IMR-90 (cell line): ENCODE data around the gene APOB.

Experiments
- CEBPB ChIP-seq: IDR thresholded peaks from 2 replicates; pipeline ENCODE4 v1.6.1; 2012; ENCODE audit warnings: low read depth, low read length, improper control_type of control experiment
- MXI1 ChIP-seq: IDR thresholded peaks from 2 replicates; pipeline ENCODE4 v1.6.1; 2012; ENCODE audit warnings: low read depth, mild to moderate bottlenecking, low read length, moderate library complexity, borderline replicate concordance
- POLR2A ChIP-seq: IDR thresholded peaks from 2 replicates; pipeline ENCODE4 v1.6.1; 2012; ENCODE audit warnings: mild to moderate bottlenecking, low read depth, low read length
- RAD21 ChIP-seq: IDR thresholded peaks from 2 replicates; pipeline ENCODE4 v1.6.1; 2012; ENCODE audit warnings: low read length, improper control_type of control experiment
- RCOR1 ChIP-seq: IDR thresholded peaks from 2 replicates; pipeline ENCODE4 v1.6.1; 2012; ENCODE audit warnings: mild to moderate bottlenecking, low read length, improper control_type of control experiment; ENCODE audit not compliant: insufficient replicate concordance
- TF ChIP-seq, protein P1 (sequence below): conservative IDR thresholded peaks from 2 replicates; pipeline ENCODE4 v1.5.1; 2012; ENCODE audit warnings: mild to moderate bottlenecking, low read depth, low read length, improper control_type of control experiment
- TF ChIP-seq, protein P2 (sequence below): fragments of 150-350 bp; IDR thresholded peaks from 2 replicates; pipeline ENCODE4 v1.6.1; 2017; ENCODE audit warnings: mild to moderate bottlenecking, antibody characterized with exemption, low read length, low read depth

DNA sequence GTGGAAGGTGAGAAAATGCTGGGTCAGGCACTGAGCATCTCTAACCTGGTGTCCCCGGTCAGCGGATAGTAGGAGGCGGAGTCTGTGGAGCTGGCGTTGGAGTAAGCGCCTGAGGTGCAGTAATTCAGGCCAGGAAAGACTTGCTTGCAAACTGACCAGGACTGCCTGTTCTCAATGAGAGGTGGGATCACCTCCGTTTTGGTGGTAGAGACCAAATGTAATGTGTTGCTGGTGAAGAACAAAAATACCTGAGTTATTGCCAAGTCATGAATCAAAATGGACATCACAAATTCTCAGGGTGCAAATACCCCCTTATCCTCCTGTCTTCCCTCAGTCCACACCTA is 24.2 kb downstream of the APOB start:
- TF ChIP-seq, protein P1, sequence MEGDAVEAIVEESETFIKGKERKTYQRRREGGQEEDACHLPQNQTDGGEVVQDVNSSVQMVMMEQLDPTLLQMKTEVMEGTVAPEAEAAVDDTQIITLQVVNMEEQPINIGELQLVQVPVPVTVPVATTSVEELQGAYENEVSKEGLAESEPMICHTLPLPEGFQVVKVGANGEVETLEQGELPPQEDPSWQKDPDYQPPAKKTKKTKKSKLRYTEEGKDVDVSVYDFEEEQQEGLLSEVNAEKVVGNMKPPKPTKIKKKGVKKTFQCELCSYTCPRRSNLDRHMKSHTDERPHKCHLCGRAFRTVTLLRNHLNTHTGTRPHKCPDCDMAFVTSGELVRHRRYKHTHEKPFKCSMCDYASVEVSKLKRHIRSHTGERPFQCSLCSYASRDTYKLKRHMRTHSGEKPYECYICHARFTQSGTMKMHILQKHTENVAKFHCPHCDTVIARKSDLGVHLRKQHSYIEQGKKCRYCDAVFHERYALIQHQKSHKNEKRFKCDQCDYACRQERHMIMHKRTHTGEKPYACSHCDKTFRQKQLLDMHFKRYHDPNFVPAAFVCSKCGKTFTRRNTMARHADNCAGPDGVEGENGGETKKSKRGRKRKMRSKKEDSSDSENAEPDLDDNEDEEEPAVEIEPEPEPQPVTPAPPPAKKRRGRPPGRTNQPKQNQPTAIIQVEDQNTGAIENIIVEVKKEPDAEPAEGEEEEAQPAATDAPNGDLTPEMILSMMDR = no peak
- TF ChIP-seq POLR2A (no peak), RAD21 (no peak), RCOR1 (no peak), MXI1 (no peak), CEBPB (no peak)
- TF ChIP-seq, protein P2, sequence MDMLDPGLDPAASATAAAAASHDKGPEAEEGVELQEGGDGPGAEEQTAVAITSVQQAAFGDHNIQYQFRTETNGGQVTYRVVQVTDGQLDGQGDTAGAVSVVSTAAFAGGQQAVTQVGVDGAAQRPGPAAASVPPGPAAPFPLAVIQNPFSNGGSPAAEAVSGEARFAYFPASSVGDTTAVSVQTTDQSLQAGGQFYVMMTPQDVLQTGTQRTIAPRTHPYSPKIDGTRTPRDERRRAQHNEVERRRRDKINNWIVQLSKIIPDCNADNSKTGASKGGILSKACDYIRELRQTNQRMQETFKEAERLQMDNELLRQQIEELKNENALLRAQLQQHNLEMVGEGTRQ = no peak
